Stimulated activated CD4-positive, alpha-beta T cell treated with anti-CD3 and anti-CD28 coated beads, TNF-alpha, amount 100 ng/mL, for 24 hours (primary cell): ENCODE data around the gene MCAT.
"Not testable (repeated sequence)": the region's sequence is repeated elsewhere in the genome, so short reads cannot be mapped to it uniquely, and the experiment has no call there.

Experiments used
- DNase-seq, 3 experiments: peaks; one replicate each; pipeline ENCODE4 v3.0.0-alpha.2; 2020; ENCODE audit warnings: low read depth in 3 of 3

Gene MCAT

DNA sequence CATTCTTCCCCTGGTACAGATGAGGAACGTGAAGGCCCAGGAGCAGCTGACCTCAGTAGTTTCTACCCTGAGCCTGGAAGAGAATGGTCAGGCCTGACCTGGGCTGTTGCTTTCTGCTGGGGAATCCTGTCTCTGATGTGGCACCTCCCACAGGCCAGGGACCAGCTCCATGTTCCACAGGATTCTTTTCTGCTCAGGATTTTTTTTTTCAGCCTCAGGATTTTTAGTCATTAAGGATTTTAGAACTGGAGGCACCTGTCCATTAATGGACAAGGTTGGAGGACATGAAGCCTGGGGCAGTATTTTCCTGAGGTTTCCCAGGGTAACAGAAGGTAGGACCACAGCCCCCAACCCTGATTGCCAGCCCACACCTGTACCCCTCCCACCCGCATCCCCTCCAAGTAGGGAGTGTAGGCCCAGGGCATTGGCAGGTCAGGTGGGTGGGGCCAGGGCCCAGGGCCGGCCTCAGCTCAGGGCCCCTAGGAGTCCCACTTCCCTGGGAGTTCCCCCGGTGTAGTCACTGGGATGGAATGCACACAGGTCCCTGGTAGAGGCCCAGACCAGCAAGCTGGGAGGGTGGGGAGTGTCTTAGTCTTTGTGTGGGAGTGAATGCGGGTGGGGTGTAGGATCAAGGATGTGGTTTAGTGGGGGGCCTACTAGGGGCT lies 16.6 kb downstream of the MCAT start:
- no peak for DNase-seq

- no peak for DNase-seq
These were observed 24.2 kb downstream of the MCAT start for GRCh38 chr22:43118953-43119458.

- DNase-seq, result no peak
These were observed 25.0 kb downstream of the MCAT start for GRCh38 chr22:43118024-43118849.

- no peak for DNase-seq
These were observed 26.3 kb downstream of the MCAT start for GRCh38 chr22:43116932-43117331.

DNA sequence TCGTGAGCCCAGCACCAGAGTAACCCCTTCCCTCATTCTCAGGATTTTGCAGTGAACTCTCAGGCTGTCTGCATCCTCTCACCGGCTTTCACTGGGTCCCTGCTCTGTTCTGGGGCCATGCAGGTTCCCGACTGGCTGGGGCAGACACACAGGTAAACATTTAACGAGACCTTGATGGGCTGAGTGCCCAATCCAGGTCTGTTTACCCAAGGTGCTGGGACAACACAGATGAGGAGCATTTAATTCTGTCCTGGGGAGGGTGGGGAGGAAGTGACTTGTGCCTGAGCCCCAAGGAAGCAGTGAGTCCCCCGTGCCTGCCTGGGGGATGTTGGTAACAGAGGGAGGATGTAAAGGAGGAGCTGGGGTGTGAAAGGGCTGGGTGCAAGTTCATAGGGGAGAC lies 28.2 kb downstream of the MCAT start:
- no peak for DNase-seq

DNA sequence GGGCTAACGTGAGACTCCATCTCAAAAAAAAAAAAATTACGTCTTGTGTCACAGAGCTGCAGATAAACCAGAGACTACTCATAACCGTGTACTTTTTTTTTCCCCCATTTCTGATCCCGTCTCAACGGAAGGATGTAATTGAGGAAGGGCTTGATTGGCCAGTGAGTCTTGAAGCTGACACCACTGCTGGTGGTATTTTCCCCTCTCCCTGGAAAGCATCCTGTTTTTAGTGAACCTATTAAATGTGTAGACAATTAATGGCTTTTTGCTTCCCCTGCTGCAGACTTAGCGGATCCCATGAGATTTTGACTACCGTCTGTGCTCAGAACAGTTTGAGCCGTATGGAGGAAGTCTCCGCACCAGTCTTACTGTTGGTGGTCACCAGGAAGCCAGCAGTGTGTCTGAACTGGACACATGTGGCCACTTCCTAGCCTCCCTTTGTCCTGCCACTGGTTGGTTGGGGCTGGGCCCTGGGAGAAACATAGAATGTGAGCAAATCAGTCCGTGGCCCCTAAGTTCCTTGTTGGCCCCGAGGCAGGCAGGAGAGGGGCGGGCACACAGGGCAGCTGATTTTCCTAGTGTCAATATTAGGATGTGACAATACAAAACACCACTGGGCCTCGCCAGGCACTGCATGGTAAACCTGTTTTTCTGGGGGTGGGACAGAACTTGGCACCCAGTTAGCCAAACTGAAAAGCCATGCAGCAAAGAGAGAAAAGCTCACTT lies 29.5 kb downstream of the MCAT start:
- no peak for DNase-seq

GRCh38 chr22:43110927-43111623 lies 32.1 kb downstream of the MCAT start:
- peak in 1 of 3 experiments; percentile 40 for DNase-seq

DNA sequence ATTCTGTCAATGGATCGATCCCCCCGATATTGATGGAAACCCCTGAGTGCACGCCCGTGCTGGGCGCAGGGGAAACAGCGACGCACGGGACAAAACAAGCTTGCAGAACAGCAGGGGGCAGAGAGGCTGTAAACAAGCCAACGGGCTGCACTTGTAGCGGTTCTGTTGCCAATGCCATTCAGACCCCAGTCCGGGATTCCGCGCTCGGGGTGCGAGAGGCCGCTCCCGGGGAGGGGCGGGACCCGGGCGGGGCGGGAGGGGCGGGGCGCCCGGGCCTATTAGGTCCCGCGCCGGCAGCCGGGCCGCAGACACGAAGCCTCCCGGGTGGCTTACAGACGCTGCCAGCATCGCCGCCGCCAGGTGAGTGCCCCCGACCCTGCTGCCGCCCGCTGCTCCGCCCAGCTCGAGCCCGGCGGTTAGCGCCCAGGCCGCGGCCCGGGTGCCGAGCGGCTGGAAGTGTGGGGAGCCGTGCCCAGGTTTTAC lies 32.7 kb downstream of the MCAT start, which contains the start of gene BIK:
Gene BIK, plus strand, starts transcription at position 307 of the 483 bp plus-strand sequence. CDS start 13,273 bp downstream, outside the sequence.
- peak in 1 of 3 experiments; percentile 37 for DNase-seq

DNA sequence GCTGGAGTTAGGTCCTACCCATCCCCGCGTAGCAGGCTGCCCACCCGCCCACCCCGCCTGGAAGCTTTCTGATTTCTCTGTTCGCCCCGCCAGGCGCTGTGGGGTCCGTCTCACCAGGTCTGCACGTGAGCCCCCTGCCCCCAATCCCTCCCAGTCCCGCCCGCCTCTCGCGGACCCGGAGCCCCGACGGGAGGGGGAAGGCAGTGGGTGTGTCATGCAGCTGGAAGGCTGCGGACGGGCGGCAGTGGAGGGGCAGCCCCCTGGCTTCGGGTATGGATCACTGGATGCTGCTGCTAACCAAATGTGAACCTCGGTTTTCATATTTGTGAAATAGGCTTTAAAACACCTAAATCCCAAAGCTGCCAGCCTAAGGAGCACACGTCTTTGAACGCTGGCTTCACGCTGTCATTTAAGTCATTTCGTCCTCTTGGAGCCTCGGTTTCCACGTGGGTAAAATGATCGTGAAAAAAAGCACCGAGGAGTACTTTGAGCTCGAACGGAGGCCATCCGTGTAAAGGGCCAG lies 33.2 kb downstream of the MCAT start:
- DNase-seq, result no peak

- no peak for DNase-seq
These were observed 33.7 kb downstream of the MCAT start for GRCh38 chr22:43109511-43109910.

DNA sequence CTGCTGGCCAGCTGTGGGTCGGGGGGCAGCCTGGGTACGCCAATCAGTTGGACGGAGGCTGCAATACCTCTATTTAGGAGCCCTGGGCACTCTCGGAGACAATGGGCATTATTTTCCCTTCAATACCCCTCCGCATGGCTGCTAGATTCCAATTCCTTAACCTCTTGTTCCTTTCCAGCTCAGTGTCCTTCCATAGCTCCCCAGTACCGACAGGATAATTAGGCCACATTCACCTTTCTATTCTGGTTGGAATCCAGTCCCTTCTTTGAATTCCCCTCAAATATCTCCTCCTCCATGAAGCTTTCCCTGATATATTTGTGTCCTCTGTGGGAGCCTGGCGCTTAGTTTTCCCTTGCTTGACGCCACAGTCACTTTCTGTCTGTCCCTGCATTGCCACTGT lies 36.9 kb downstream of the MCAT start:
- no peak for DNase-seq

GRCh38 chr22:43104950-43105349 lies 38.2 kb downstream of the MCAT start:
- DNase-seq, result not testable (repeated sequence)

- DNase-seq, result not testable (repeated sequence)
These were observed 39.1 kb downstream of the MCAT start for GRCh38 chr22:43104056-43104625.

- no peak for DNase-seq
These were observed 41.9 kb downstream of the MCAT start for GRCh38 chr22:43101306-43101705.

- DNase-seq, result no peak
These were observed 43.0 kb downstream of the MCAT start for GRCh38 chr22:43100225-43100624.

DNA sequence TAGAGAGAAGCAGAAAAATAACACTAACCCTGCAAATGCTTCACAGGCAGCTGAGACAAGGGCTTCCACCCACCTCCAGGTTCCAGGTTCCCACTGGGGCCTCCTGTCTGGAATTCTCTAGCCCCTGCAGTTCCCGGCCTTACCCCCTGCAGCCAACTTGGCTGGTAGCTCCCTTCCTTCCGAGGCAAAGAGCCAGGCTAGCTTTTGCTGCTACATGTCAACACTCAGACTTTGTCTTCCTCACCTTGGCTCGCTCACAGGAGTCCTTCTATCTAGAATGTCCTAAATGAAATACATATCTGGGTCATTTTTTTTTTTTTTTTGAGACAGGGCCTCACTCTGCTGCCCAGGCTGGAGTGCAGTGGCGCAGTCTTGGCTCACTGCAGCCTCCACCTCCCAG lies 44.1 kb downstream of the MCAT start:
- DNase-seq, result no peak

DNA sequence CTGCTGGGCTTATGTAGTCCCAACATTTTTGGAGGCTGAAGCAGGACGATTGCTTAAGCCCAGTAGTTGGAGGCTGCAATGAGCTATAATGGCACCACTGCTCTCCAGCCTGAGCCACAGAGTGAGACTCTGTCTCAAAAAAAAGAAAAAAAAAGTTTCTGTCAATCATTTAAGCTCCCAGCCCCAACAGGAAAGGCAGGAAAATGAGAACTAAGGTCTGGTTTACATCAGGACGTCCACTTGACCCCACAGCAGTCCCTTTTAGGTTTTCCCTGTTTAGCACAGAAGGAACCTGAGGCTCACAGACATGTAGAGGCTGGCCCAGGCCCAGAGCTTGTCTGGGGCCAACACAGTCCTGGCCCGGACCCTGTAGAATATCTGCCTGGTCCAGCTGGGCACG lies 44.8 kb downstream of the MCAT start:
- DNase-seq, result no peak

DNA sequence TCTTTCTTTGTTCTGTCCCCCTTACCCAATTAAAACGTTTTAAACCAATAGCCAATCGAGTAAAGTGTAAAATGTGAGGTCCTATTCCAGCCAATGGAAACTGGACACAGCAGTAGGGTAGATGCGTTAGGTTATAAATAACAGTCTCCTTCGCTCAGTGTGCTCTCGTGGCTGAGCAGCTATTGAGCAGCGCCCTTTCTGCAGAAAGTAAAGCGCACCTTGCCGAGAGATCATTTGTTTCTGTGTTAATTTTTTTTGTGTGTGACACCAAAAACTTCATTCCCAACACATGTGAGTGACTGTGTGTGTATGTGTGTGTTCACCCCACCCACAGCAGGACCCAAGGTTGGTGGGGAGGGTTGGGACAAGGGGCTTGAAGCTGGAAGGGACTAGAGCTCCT lies 46.8 kb downstream of the MCAT start:
- DNase-seq, result no peak

GRCh38 chr22:43094551-43094950 lies 48.6 kb downstream of the MCAT start:
- DNase-seq, result no peak

GRCh38 chr22:43094085-43094484 lies 49.1 kb downstream of the MCAT start:
- no peak for DNase-seq

DNA sequence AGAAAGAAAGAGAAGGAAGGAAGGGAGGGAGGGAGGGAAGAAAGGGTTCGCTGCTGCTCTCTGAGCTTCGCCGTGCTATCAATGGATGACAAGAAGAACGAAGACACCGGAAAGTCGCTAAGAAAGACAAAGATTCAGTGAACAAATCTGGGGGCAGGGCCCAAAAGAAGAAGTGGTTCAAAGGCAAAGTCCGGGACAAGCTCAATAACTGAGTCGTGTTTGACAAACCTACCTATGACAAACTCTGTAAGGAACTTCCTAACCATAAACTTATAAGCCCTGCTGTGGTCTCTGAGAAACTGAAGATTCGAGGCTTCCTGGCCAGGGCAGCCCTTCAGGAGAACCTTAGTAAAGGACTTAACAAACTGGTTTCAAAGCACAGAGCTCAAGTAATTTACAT lies 51.1 kb downstream of the MCAT start:
- DNase-seq, result no peak
